Fibroblast of skin of left quadriceps (primary cell): ENCODE results near the gene PPFIA3.

Experiments used
- DNase-seq, 2 experiments: peaks; one replicate each; pipeline ENCODE4 v3.0.0-alpha.2; 2013; ENCODE audit warnings: low read depth in 2 of 2

The PPFIA3 gene

GRCh38 chr19:49149652-49150105 lies 30.3 kb downstream of the PPFIA3 start:
- DNase-seq: peak; percentile 83 to 85

GRCh38 chr19:49150106-49150943 lies 31.0 kb downstream of the PPFIA3 start:
- peak; percentile 64 to 65 for DNase-seq

- no peak for DNase-seq
These were observed 31.6 kb downstream of the PPFIA3 start for GRCh38 chr19:49150944-49151243.

- no peak for DNase-seq
These were observed 32.1 kb downstream of the PPFIA3 start for GRCh38 chr19:49151267-49152118.

GRCh38 chr19:49152119-49152550 lies 32.8 kb downstream of the PPFIA3 start:
- no peak for DNase-seq

DNA sequence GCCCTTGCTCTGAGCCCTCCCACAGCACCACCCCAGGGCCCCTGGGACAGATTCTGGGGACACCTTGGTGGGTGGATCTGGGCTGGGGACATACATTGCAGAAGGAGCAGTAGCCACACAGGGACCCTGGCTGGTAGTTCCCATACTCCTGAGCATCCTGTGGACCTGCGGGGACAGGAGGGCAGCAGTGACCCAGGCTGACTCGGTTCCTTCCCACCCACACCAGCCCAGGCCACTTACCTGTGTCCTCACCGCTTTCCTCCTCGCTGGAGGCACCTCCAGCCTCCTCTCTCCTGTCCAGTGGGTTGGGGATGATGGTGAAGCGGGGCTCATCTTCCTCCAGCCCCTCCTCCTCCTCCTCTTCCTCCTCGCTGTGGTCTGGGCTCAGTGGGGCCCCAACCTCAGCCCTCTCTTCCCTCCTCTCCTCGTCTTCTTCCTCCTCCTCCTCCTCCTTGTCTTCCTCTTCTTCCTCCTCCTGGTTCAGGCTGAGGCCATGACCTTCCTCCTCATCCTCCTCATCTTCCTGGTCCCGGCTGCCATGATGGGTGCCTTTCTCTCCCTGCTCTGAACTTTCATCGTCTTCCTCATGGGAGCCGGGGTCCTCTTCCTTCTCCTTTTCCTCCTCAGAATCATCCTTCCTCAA lies 33.9 kb downstream of the PPFIA3 start:
- no peak for DNase-seq

- DNase-seq: no peak
These were observed 34.9 kb downstream of the PPFIA3 start for GRCh38 chr19:49154279-49154678.

GRCh38 chr19:49155005-49155819 lies 35.9 kb downstream of the PPFIA3 start, which contains the start of gene HRC:
Gene HRC, minus strand, starts transcription at chr19:49155396. Its CDS starts 159 bp downstream, at chr19:49155237.
- DNase-seq: no peak

DNA sequence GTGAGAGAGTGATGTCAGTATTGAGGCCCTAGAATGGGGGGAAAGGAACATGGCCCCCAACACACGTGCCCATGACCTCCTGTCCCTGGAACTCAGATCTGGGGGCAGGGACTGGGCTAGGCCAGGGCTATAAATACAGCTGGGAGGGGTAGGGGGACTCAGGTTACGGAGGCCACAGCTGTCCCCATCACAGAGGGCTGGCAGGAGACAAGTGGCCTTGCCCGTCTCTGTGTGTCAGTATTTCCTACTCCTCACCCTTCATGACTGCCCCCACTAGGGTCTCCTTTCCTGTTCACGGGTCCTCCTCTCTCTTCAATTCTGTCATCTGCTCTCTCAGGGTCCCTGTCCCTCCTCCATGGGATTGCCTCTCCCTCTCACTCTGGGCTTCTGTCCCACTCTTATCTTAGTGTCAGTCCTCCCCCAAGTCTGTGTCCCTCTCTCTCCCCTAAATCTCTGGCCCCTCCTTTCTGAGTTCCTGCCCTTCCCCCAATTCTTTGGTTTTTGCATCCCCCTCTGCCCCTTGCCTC lies 36.5 kb downstream of the PPFIA3 start:
- DNase-seq: no peak

GRCh38 chr19:49157445-49158224 lies 38.3 kb downstream of the PPFIA3 start, which contains the start of gene TRPM4:
Gene TRPM4, plus strand, starts transcription at chr19:49157792. Its CDS starts 75 bp downstream, at chr19:49157867.
- DNase-seq: peak; percentile 48 to 49

DNA sequence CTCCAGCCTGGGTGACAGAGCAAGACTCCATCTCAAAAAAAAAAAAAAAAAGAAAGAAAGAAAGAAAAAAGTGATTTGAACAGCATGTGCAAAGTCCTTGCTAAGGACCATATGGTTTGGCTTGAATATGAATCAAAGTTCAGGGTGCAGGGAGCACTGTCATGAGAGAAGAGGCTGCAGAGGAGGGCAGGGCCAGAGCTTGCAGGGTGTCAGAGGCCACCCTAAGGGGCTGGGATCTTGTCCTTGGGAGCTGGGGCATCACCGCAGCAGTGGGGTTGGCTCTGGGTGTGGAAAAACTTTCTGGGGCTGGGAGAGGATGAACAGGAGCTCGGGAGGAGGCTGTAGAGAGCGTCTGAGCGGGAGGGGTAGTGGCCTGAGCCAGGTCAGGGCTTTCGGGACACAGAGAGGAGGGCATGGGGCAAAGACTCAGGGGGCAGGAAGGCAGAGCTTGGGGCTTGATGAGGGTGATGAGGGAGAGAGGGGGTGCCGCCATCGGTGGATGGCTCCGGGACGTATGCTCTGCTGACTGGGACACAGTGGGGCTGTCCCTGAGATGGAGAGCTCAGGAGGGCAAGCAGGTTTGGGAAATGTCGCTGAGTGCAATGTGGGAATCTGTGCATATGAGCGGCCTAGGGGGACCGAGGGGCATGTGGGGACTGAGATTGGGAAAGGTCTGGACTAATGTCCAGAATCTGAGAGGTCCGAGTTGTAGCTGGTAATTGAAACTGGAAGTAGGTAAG lies 41.3 kb downstream of the PPFIA3 start:
- DNase-seq: no peak

DNA sequence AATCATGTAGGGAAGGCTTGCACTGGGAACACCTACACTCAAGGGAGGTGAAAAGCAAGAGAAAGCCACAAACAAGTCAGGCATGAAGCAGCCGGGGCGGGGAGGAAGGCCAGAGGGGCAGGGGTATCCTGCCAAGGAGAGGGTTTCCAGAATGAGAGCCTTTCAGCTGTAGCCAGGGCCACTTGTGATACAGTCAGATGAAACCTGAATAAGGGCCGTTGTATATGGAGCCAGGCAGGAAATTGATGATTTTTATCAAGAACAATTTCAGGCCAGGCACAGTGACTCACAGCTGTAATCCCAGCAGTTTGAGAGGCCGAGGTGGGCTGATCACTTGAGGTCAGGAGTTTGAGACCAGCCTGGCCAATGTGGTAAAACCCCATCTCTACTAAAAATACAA lies 42.6 kb downstream of the PPFIA3 start:
- no peak for DNase-seq

DNA sequence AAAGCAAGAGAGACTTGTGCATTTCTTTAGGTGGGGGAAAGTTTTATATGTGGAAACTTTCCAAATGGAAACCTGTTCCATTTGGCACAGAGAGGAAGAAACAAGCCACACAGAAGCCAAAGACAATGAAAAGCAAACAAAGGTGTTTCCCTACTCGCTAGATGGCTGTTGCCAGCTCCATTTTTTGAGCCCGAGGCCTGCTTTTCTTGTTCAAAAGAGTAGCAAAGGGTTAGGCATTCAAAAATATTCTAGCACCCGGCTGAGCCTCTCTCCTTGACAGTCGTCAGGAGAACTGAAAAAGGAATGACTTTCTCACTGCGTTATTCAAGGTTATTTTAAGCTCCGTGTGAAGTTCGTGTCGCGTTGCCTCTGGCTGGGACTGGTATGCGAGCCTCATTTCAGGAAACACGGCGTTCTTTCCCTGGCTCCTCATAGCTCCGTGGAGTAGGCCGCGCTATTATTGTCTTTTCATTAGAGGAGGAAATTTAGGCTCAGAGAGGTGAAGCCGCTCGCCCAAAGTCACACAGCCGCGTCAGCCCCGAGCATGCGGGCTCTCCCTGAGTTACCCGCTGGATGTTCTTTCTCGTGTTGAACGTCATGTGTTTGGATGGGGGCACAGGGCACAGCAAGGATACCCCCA lies 45.9 kb downstream of the PPFIA3 start:
- no peak for DNase-seq

DNA sequence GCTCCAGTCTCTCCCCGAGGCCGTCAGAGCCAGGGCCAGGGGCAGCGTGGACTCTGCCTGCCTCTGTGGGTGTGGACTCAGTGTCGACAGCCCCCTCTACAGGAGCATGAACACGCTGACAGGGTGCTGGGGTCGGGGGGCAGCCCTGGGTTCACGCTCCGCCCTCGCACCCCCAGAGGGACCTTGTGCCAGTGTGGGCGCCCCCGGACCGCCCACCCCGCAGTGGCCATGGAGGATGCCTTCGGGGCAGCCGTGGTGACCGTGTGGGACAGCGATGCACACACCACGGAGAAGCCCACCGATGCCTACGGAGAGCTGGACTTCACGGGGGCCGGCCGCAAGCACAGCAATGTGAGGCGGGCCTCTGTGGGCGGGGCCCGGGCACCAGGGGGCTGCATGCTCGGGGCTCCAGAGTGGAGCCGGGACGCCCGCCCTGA lies 46.5 kb downstream of the PPFIA3 start:
- DNase-seq: no peak

GRCh38 chr19:49167857-49168409 lies 48.6 kb downstream of the PPFIA3 start:
- no peak for DNase-seq

- no peak for DNase-seq
These were observed 49.1 kb downstream of the PPFIA3 start for GRCh38 chr19:49168421-49168820.

DNA sequence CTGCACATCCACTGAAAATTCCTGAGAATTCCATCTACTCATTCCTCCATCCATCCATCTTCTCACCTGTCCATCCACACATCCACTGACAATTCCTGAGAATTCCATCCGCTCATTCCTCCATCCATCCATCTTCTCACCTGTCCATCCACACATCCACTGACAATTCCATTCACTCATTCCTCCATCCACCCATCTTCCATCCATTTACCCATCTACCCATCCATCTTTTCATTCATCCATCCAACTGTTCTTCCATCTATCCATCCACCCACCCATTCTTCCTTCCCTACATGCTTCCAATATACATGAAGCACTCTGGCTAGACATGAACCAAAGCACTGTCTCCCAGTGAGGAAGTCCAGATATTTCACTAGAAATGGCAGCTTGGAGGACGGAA lies 53.9 kb downstream of the PPFIA3 start:
- no peak for DNase-seq

DNA sequence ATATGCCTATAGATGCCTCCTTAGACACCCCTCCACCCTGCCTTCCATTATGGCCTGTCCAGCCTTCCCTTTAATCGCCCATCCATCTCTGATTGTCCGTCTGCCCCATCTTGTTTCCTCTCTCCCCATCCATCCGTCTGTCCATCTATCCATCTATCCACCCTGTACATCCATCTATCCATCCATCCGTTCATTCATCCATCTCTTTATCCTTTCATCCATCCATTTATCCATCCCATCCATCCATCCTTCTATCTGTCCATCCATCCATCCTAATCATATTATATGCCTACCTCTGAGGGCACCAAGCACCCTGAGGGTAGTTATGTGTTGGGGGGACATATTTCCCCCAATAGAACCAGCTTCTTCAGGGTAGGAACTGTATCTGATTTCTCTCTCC lies 61.3 kb downstream of the PPFIA3 start:
- no peak for DNase-seq
